BLaER1 treated with 17β-estradiol and CSF1 and Interleukin-3, amounts not matched to agents 10 nM and 100 nM (cell line): ENCODE data around the gene PRELID3B.
A peak's percentile ranks its signal among the peaks of the same experiment; 100 is the strongest.

Experiments
- H3K27ac ChIP-seq, 11 experiments: shearing (Covaris generic); formaldehyde crosslinking; 2 replicates each; pipeline ENCODE4 v1.8.1; 2022
- H3K27me3 ChIP-seq, 11 experiments: shearing (Covaris generic); formaldehyde crosslinking; 2 replicates each; pipeline ENCODE4 v1.8.1; 2022
- H3K36me3 ChIP-seq, 11 experiments: shearing (Covaris generic); formaldehyde crosslinking; 2 replicates each; pipeline ENCODE4 v1.8.1; 2022
- H3K4me1 ChIP-seq, 10 experiments: shearing (Covaris generic); formaldehyde crosslinking; 2 replicates each; pipeline ENCODE4 v1.8.1; 2022
- H3K4me2 ChIP-seq, 11 experiments: shearing (Covaris generic); formaldehyde crosslinking; 2 replicates each; pipeline ENCODE4 v1.8.1; 2022
- H3K4me3 ChIP-seq, 10 experiments: shearing (Covaris generic); formaldehyde crosslinking; 2 replicates each; pipeline ENCODE4 v1.8.1; 2022
- H3K9ac ChIP-seq, 11 experiments: shearing (Covaris generic); formaldehyde crosslinking; 2 replicates each; pipeline ENCODE4 v1.8.1; 2022
- H3K9me3 ChIP-seq, 11 experiments: shearing (Covaris generic); formaldehyde crosslinking; replicated peaks in 1 of 11; 2 replicates each; pipeline ENCODE4 v1.8.1; 2022
- H4K20me1 ChIP-seq, 11 experiments: shearing (Covaris generic); formaldehyde crosslinking; 2 replicates each; pipeline ENCODE4 v1.8.1; 2022
- Cebpa-rat ChIP-seq, 11 experiments: shearing (Covaris generic); IDR thresholded peaks; 2 replicates each; pipeline ENCODE4 v1.8.1; 2022

Gene PRELID3B

GRCh38 chr20:59010995-59011873, 31.4 kb downstream of the PRELID3B start:
- Histone ChIP-seq H3K27me3 (peaks cover 0 to 14% (median 9%) of the 10 kb centered on the region in 11 experiments; a peak in 16 of 22 replicates), H3K9me3 (no peaks in the 10 kb centered on the region), H3K9ac (no peak overlapping the region), H3K4me3 (no peak overlapping the region), H3K36me3 (no peaks in the 10 kb centered on the region), H3K27ac (peak overlapping the region in 3 of 11 experiments; percentile 20 to 37 (median 24); a peak in 5 of 22 replicates), H3K4me1 (peaks cover 39 to 79% (median 55%) of the 10 kb centered on the region in 10 experiments), H4K20me1 (peaks cover 0 to 9% (median under 1%) of the 10 kb centered on the region in 11 experiments; a peak in 8 of 22 replicates), H3K4me2 (peak overlapping the region in 7 of 11 experiments; percentile 24 to 96 (median 62); a peak in 13 of 22 replicates)
- TF ChIP-seq Cebpa-rat (IDR thresholded peaks at IDR 0.05) = no peak

GRCh38 chr20:59010321-59010994, 32.1 kb downstream of the PRELID3B start:
- H3K27me3 ChIP-seq = peaks cover 0 to 21% (median 15%) of the 10 kb centered on the region in 11 experiments; a peak in 16 of 22 replicates
- H3K36me3 ChIP-seq = no peaks in the 10 kb centered on the region
- H3K4me1 ChIP-seq = peaks cover 41 to 83% (median 60%) of the 10 kb centered on the region in 10 experiments
- peaks cover 0 to 12% (median 3%) of the 10 kb centered on the region in 11 experiments; a peak in 7 of 22 replicates for H4K20me1 ChIP-seq
- no peak overlapping the region for H3K9ac ChIP-seq
- peak overlapping the region in 4 of 11 experiments; percentile 62 to 96 (median 79); a peak in 8 of 22 replicates for H3K4me2 ChIP-seq
- H3K4me3 ChIP-seq = no peak overlapping the region
- H3K9me3 ChIP-seq = no peaks in the 10 kb centered on the region
- no peak for TF ChIP-seq Cebpa-rat (IDR thresholded peaks at IDR 0.05)
- H3K27ac ChIP-seq = 0 out of 22 replicates have a peak overlapping the region, but pooled peaks of 1 of the 11 experiments have one; percentile 20

- Histone ChIP-seq H3K4me1 (peaks cover 49 to 84% (median 64%) of the 10 kb centered on the region in 10 experiments), H3K9ac (peak overlapping the region in 3 of 11 experiments; percentile 93 to 98 (median 96); a peak in 6 of 22 replicates), H4K20me1 (peaks cover 0 to 24% (median 10%) of the 10 kb centered on the region in 11 experiments; a peak in 16 of 22 replicates), H3K27me3 (peaks cover 0 to 22% (median 15%) of the 10 kb centered on the region in 11 experiments; a peak in 16 of 22 replicates), H3K27ac (peak overlapping the region in 6 of 11 experiments; percentile 85 to 99 (median 95); a peak in 10 of 22 replicates), H3K9me3 (no peaks in the 10 kb centered on the region), H3K4me2 (peak overlapping the region in 9 of 11 experiments; percentile 95 to 100 (median 99); a peak in 16 of 22 replicates), H3K36me3 (peaks cover 0 to 5% (median 0%) of the 10 kb centered on the region in 11 experiments; a peak in 4 of 22 replicates), H3K4me3 (no peak overlapping the region)
- TF ChIP-seq Cebpa-rat (IDR thresholded peaks at IDR 0.05) = no peak
These were observed 33.8 kb downstream of the PRELID3B start for GRCh38 chr20:59008715-59009336.

- peak overlapping the region; percentile 74 to 98 (median 82) for H3K9ac ChIP-seq
- peak overlapping the region; percentile 55 to 78 (median 64) for H3K4me3 ChIP-seq
- H3K4me2 ChIP-seq = peak overlapping the region; percentile 95 to 100 (median 97)
- peaks cover 58 to 93% (median 72%) of the 10 kb centered on the region in 10 experiments for H3K4me1 ChIP-seq
- H4K20me1 ChIP-seq = peaks cover 0 to 28% (median 16%) of the 10 kb centered on the region in 11 experiments; a peak in 16 of 22 replicates
- TF ChIP-seq Cebpa-rat (IDR thresholded peaks at IDR 0.05) = no peak
- H3K9me3 ChIP-seq = no peaks in the 10 kb centered on the region
- peaks cover 0 to 22% (median 15%) of the 10 kb centered on the region in 11 experiments; a peak in 16 of 22 replicates for H3K27me3 ChIP-seq
- peak overlapping the region; percentile 68 to 99 (median 85) for H3K27ac ChIP-seq
- peaks cover 0 to 14% (median 0%) of the 10 kb centered on the region in 11 experiments; a peak in 6 of 22 replicates for H3K36me3 ChIP-seq
These were observed 34.7 kb downstream of the PRELID3B start for GRCh38 chr20:59007665-59008511.

GRCh38 chr20:59006864-59007664, 35.5 kb downstream of the PRELID3B start, which contains the start of gene CTSZ:
Gene CTSZ (minus strand): TSS chr20:59007254. CDS start chr20:59007128, 126 bp downstream.
- Histone ChIP-seq H3K9me3 (no peaks in the 10 kb centered on the region), H4K20me1 (peaks cover 0 to 28% (median 24%) of the 10 kb centered on the region in 11 experiments; a peak in 16 of 22 replicates), H3K4me1 (peaks cover 61 to 100% (median 75%) of the 10 kb centered on the region in 10 experiments), H3K4me2 (peak within 1 kb of the TSS; percentile 95 to 100 (median 97)), H3K36me3 (peaks cover 0 to 22% (median 0%) of the 10 kb centered on the region in 11 experiments; a peak in 9 of 22 replicates), H3K27ac (peak within 1 kb of the TSS; percentile 68 to 99 (median 85)), H3K9ac (peak within 1 kb of the TSS; percentile 74 to 98 (median 82)), H3K4me3 (peak within 1 kb of the TSS; percentile 55 to 78 (median 64)), H3K27me3 (peaks cover 0 to 22% (median 15%) of the 10 kb centered on the region in 11 experiments; a peak in 16 of 22 replicates)
- TF ChIP-seq Cebpa-rat (IDR thresholded peaks at IDR 0.05) = no peak

GRCh38 chr20:59006167-59006863, 36.3 kb downstream of the PRELID3B start:
- Histone ChIP-seq H3K4me2 (peak overlapping the region; percentile 95 to 100 (median 97)), H3K27ac (peak overlapping the region; percentile 68 to 99 (median 85))
- no peak for TF ChIP-seq Cebpa-rat (IDR thresholded peaks at IDR 0.05)

More at GRCh38 chr20:59006167-59006863, 36.3 kb downstream of the PRELID3B start:
- no peaks in the 10 kb centered on the region for H3K9me3 ChIP-seq
- peaks cover 0 to 22% (median 15%) of the 10 kb centered on the region in 11 experiments; a peak in 16 of 22 replicates for H3K27me3 ChIP-seq
- peak overlapping the region; percentile 74 to 98 (median 82) for H3K9ac ChIP-seq
- peaks cover 0 to 30% (median 0%) of the 10 kb centered on the region in 11 experiments; a peak in 10 of 22 replicates for H3K36me3 ChIP-seq
- H4K20me1 ChIP-seq = peaks cover 0 to 36% (median 28%) of the 10 kb centered on the region in 11 experiments; a peak in 16 of 22 replicates
- peak overlapping the region; percentile 55 to 78 (median 64) for H3K4me3 ChIP-seq
- H3K4me1 ChIP-seq = peaks cover 61 to 98% (median 70%) of the 10 kb centered on the region in 10 experiments
